HepG2 (cell line): ENCODE measurements around the gene BRAP. TPM values are rescaled to one million over a fixed set of nuclear protein-coding genes. Genes with fewer than 3 reads are reported as not detected.
A peak's percentile ranks its signal among the peaks of the same experiment; 100 is the strongest.

Source experiments
- ARNTL ChIP-seq: sonication (generic); formaldehyde crosslinking; IDR thresholded peaks from 2 replicates; pipeline ENCODE4 v1.4.0; 2020; ENCODE audit warnings: mild to moderate bottlenecking, missing genetic modification reagents
- DR1 ChIP-seq: sonication (generic); formaldehyde crosslinking; IDR thresholded peaks from 2 replicates; pipeline ENCODE4 v1.8.0; 2021; ENCODE audit warnings: mild to moderate bottlenecking, missing genetic modification reagents, inconsistent platforms
- GATA4 ChIP-seq: sonication (generic); IDR thresholded peaks from 2 replicates; pipeline ENCODE4 v1.6.1; 2016; ENCODE audit warnings: antibody characterized with exemption, low read depth, borderline replicate concordance
- GTF3A ChIP-seq: sonication (generic); formaldehyde crosslinking; conservative IDR thresholded peaks from 2 replicates; pipeline ENCODE4 v1.4.0; 2020; ENCODE audit warnings: mild to moderate bottlenecking, missing genetic modification reagents
- HNRNPLL ChIP-seq: fragments of 200-400 bp; formaldehyde crosslinking; IDR thresholded peaks from 2 replicates; pipeline ENCODE4 v1.6.1; 2017; ENCODE audit warnings: mild to moderate bottlenecking, low read depth, low read length; ENCODE audit not compliant: poor library complexity, severe bottlenecking
- HNRNPUL1 ChIP-seq: fragments of 200-400 bp; formaldehyde crosslinking; IDR thresholded peaks from 2 replicates; pipeline ENCODE4 v1.6.1; 2017; ENCODE audit warnings: low read depth, mild to moderate bottlenecking, low read length, moderate library complexity
- HOXD1 ChIP-seq: sonication (generic); formaldehyde crosslinking; IDR thresholded peaks from 2 replicates; pipeline ENCODE4 v1.5.0; 2020; ENCODE audit warnings: missing genetic modification reagents
- IKZF4 ChIP-seq: sonication (generic); formaldehyde crosslinking; IDR thresholded peaks from 2 replicates; pipeline ENCODE4 v1.5.1; 2020; ENCODE audit warnings: borderline replicate concordance, mild to moderate bottlenecking, low read depth, missing genetic modification reagents; ENCODE audit errors: not compliant biosample characterization
- KAT8 ChIP-seq: IDR thresholded peaks from 2 replicates; pipeline ENCODE4 v1.6.1; 2016; ENCODE audit warnings: missing genetic modification reagents, missing compliant biosample characterization
- NFKB2 ChIP-seq: sonication (generic); formaldehyde crosslinking; IDR thresholded peaks from 2 replicates; pipeline ENCODE4 v1.4.0; 2020; ENCODE audit warnings: missing genetic modification reagents, borderline replicate concordance
- POLR2AphosphoS2 ChIP-seq: IDR thresholded peaks from 2 replicates; pipeline ENCODE4 v1.6.1; 2011; ENCODE audit warnings: low read depth, low read length, improper control_type of control experiment
- SALL1 ChIP-seq: sonication (generic); formaldehyde crosslinking; IDR thresholded peaks from 2 replicates; pipeline ENCODE4 v1.8.0; 2022; ENCODE audit warnings: mild to moderate bottlenecking, missing genetic modification reagents
- SOX6 ChIP-seq, 2 experiments: fragments of 450-650 bp in 1 of 2; sonication (generic) in 1 of 2; formaldehyde crosslinking in 1 of 2; IDR thresholded peaks; 2 replicates each; pipeline versions ENCODE4 v1.4.0 to v1.6.1; 2017 to 2020; ENCODE audit warnings: antibody characterized with exemption in 1 of 2, mild to moderate bottlenecking in 1 of 2, missing genetic modification reagents in 1 of 2
- SPEN ChIP-seq: sonication (generic); formaldehyde crosslinking; IDR thresholded peaks from 2 replicates; pipeline ENCODE4 v1.5.1; 2020; ENCODE audit warnings: low read depth, mild to moderate bottlenecking, missing genetic modification reagents
- SUZ12 ChIP-seq: fragments of 150-350 bp; IDR thresholded peaks from 2 replicates; pipeline ENCODE4 v1.6.1; 2014; ENCODE audit warnings: low read depth, low read length
- TCF12 ChIP-seq, 2 experiments: fragments of 450-650 bp in 1 of 2; sonication (generic) in 1 of 2; formaldehyde crosslinking in 1 of 2; IDR thresholded peaks; 2 replicates each; pipeline versions ENCODE4 v1.6.1 to v1.8.0; 2017 to 2022; ENCODE audit warnings: antibody characterized with exemption in 1 of 2, mild to moderate bottlenecking in 1 of 2, missing genetic modification reagents in 1 of 2, moderate library complexity in 1 of 2
- TRIM24 ChIP-seq: sonication (generic); formaldehyde crosslinking; IDR thresholded peaks from 2 replicates; pipeline ENCODE4 v1.8.0; 2022; ENCODE audit warnings: mild to moderate bottlenecking, missing genetic modification reagents
- ZNF224 ChIP-seq: sonication (generic); formaldehyde crosslinking; IDR thresholded peaks from 2 replicates; pipeline ENCODE4 v1.5.0; 2020; ENCODE audit warnings: mild to moderate bottlenecking, missing genetic modification reagents
- ZNF496 ChIP-seq: sonication (generic); formaldehyde crosslinking; IDR thresholded peaks from 2 replicates; pipeline ENCODE4 v1.8.1; 2023; ENCODE audit warnings: mild to moderate bottlenecking, moderate library complexity, missing genetic modification reagents; ENCODE audit not compliant: insufficient replicate concordance
- ZNF530 ChIP-seq: sonication (generic); formaldehyde crosslinking; IDR thresholded peaks from 2 replicates; pipeline ENCODE4 v1.5.0; 2020; ENCODE audit warnings: low read depth, mild to moderate bottlenecking, missing genetic modification reagents
- ZNF562 ChIP-seq: sonication (generic); formaldehyde crosslinking; IDR thresholded peaks from 2 replicates; pipeline ENCODE4 v1.8.0; 2022; ENCODE audit warnings: missing genetic modification reagents, borderline replicate concordance
- ZNF569 ChIP-seq: sonication (generic); formaldehyde crosslinking; IDR thresholded peaks from 2 replicates; pipeline ENCODE4 v1.5.0; 2020; ENCODE audit warnings: mild to moderate bottlenecking, missing genetic modification reagents, moderate library complexity, borderline replicate concordance
- ZNF703 ChIP-seq: sonication (generic); formaldehyde crosslinking; IDR thresholded peaks from 2 replicates; pipeline ENCODE4 v1.5.1; 2020; ENCODE audit warnings: missing genetic modification reagents, mild to moderate bottlenecking, moderate library complexity, borderline replicate concordance
- ZNF713 ChIP-seq: sonication (generic); formaldehyde crosslinking; IDR thresholded peaks from 2 replicates; pipeline ENCODE4 v1.4.0; 2020; ENCODE audit warnings: mild to moderate bottlenecking, missing genetic modification reagents
- ZSCAN25 ChIP-seq: sonication (generic); formaldehyde crosslinking; IDR thresholded peaks from 2 replicates; pipeline ENCODE4 v1.8.0; 2022; ENCODE audit warnings: mild to moderate bottlenecking, missing genetic modification reagents
- polyA plus RNA-seq, 8 experiments: library from polyadenylated mRNA; depleted of rRNA in 3 of 8; stranded (reverse) in 7 of 8; unstranded in 1 of 8; fragments of >200 nt; fragmentation: Illumina TruSeq in 4 of 8; extraction: Trizol in 4 of 8; gene quantifications; 2 replicates each; pipeline versions ENCODE4 v1.2.1 to v1.2.3, GENCODE V29; 2011 to 2016; ENCODE audit warnings: low read depth in 4 of 8, missing spikeins in 1 of 8, mixed read lengths in 1 of 8; ENCODE audit not compliant: insufficient read depth in 1 of 8
- total RNA-seq, 5 experiments: library from RNA; depleted of rRNA; stranded (reverse); fragments of >200 nt; fragmentation: Illumina TruSeq; extraction: Trizol; gene quantifications; 2 replicates each; pipeline ENCODE4 v1.2.3, GENCODE V29; 2016; ENCODE audit warnings: low read depth in 1 of 5
- TF ChIP-seq, protein P1 (sequence below): IDR thresholded peaks from 2 replicates; pipeline ENCODE4 v1.6.1; 2016; ENCODE audit warnings: control low read depth
- TF ChIP-seq, protein P2 (sequence below): sonication (generic); formaldehyde crosslinking; IDR thresholded peaks from 2 replicates; pipeline ENCODE4 v1.5.0; 2020; ENCODE audit warnings: mild to moderate bottlenecking, missing genetic modification reagents

The BRAP gene
- total and polyA plus RNA-seq, 2 of the 13 experiments (the other 11 are each of a cell fraction or from before 2014, with no cell fraction given) = 8.1 to 15.4 TPM

DNA sequence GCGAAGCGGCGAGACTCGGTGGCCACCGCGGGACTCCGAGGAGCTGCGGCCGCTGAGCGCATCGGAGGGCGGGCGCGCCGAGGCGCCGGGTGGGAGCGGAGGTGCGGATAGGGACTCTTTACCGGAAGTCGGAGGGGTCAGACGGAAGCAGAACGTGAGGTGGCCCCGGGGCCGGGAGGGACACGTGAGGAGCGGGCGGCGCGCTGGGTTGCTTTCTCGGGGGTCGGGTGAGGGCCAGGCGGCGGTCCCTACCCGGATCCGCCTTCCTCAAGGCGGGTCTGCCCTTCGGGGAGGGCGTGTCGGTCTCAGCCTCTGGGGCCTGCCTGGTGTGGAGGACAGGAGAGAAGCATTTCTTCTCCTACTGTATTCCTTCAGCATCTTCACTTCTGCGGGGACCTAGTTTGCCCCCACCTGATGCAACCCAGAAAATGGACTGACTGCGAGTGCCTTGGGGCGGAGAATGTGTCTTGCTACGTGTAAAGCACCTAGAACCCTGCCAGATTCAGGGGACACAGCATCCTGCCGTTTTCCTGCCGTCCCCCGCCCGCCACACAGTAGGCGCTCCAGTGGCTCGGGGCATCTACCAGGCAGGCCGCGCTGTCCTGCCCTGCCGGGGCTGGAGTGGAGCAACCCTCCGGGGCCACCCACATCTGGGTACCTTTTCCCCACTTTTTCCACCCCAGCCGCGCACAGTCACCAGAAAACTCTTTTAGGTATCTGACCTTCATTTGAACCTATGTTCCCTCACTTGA, 86.1 kb downstream of the BRAP start (continued):
- TF ChIP-seq ZNF703 (CRISPR knock-in tag) = no peak
- no peak for TF ChIP-seq ZNF562 (CRISPR knock-in tag)
- TF ChIP-seq DR1 (CRISPR knock-in tag) = no peak; the same call in 1 of the 2 replicates
- TF ChIP-seq ZSCAN25 (CRISPR knock-in tag) = no peak
- TF ChIP-seq HOXD1 (CRISPR knock-in tag) = no peak
- peak; percentile 64; the same call in 1 of the 2 replicates for TF ChIP-seq SALL1
- TF ChIP-seq POLR2AphosphoS2 = no peak
- TF ChIP-seq SUZ12 = no peak
- no peak for TF ChIP-seq ZNF530 (CRISPR knock-in tag)
- 0 out of 2 replicates have a peak, but pooled peaks have one; percentile 4 for TF ChIP-seq HNRNPUL1
- peak; percentile 51 for TF ChIP-seq HNRNPLL
- TF ChIP-seq, protein P1, sequence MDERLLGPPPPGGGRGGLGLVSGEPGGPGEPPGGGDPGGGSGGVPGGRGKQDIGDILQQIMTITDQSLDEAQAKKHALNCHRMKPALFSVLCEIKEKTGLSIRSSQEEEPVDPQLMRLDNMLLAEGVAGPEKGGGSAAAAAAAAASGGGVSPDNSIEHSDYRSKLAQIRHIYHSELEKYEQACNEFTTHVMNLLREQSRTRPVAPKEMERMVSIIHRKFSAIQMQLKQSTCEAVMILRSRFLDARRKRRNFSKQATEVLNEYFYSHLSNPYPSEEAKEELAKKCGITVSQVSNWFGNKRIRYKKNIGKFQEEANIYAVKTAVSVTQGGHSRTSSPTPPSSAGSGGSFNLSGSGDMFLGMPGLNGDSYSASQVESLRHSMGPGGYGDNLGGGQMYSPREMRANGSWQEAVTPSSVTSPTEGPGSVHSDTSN (CRISPR knock-in tag) = no peak
- TF ChIP-seq ZNF496 (CRISPR knock-in tag) = no peak
- TF ChIP-seq NFKB2 (CRISPR knock-in tag) = peak; percentile 83
- TF ChIP-seq GTF3A (CRISPR knock-in tag) = no peak
- TF ChIP-seq, protein P2, sequence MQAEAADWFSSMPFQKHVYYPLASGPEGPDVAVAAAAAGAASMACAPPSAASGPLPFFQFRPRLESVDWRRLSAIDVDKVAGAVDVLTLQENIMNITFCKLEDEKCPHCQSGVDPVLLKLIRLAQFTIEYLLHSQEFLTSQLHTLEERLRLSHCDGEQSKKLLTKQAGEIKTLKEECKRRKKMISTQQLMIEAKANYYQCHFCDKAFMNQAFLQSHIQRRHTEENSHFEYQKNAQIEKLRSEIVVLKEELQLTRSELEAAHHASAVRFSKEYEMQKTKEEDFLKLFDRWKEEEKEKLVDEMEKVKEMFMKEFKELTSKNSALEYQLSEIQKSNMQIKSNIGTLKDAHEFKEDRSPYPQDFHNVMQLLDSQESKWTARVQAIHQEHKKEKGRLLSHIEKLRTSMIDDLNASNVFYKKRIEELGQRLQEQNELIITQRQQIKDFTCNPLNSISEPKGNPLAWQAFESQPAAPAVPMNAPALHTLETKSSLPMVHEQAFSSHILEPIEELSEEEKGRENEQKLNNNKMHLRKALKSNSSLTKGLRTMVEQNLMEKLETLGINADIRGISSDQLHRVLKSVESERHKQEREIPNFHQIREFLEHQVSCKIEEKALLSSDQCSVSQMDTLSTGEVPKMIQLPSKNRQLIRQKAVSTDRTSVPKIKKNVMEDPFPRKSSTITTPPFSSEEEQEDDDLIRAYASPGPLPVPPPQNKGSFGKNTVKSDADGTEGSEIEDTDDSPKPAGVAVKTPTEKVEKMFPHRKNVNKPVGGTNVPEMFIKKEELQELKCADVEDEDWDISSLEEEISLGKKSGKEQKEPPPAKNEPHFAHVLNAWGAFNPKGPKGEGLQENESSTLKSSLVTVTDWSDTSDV (CRISPR knock-in tag) = no peak
- no peak for TF ChIP-seq SOX6 (IDR thresholded peaks at IDR 0.05)
- TF ChIP-seq SOX6 (CRISPR knock-in tag; IDR thresholded peaks at IDR 0.05) = peak; percentile 76
- TF ChIP-seq ZNF569 = no peak
- TF ChIP-seq IKZF4 (CRISPR knock-in tag) = no peak
- no peak for TF ChIP-seq TCF12 (IDR thresholded peaks at IDR 0.05)
- peak; percentile 40; the same call in 1 of the 2 replicates for TF ChIP-seq TCF12 (CRISPR knock-in tag; IDR thresholded peaks at IDR 0.05)
- TF ChIP-seq ARNTL (CRISPR knock-in tag) = peak; percentile 95
- peak; percentile 66; the same call in 1 of the 2 replicates for TF ChIP-seq GATA4
- TF ChIP-seq TRIM24 (CRISPR knock-in tag) = no peak
- no peak for TF ChIP-seq ZNF713 (CRISPR knock-in tag)
- no peak for TF ChIP-seq ZNF224 (CRISPR knock-in tag)
- TF ChIP-seq KAT8 = 0 out of 2 replicates have a peak, but pooled peaks have one; percentile 33
- peak; percentile 64 for TF ChIP-seq SPEN
